Heart left ventricle (tissue), 13 donors: Measurements from ENCODE around the gene CEP131.

ENCODE experiments used
- CTCF ChIP-seq, 12 donors: fragments of 200-600 bp; sonication (generic) in 4 of 12; IDR thresholded peaks; one replicate each; pipeline versions ENCODE4 v1.5.0 to v1.8.0; 2018 to 2022; ENCODE audit warnings: antibody characterized with exemption in 12 of 12, mild to moderate bottlenecking in 5 of 12
- POLR2A ChIP-seq, 2 donors: fragments of 450-650 bp; IDR thresholded peaks; one replicate each; pipeline ENCODE4 v1.6.1; 2017; ENCODE audit warnings: antibody characterized with exemption in 2 of 2, mild to moderate bottlenecking in 2 of 2, moderate library complexity in 2 of 2
- donor health status: ischemic (EF 13 %, LVEDD 7.1; RV severe dilation, severe dysfunction).
- donor health status: DM: no; HTN: yes; CAD: no.
- donor health status: DM: no; HTN: no; CAD: no.
- donor health status: ischemic (EF 25% LVEDD 6.9; RV normal size, moderate dysfunction).
- donor health status: ischemic (EF 25% LVEDD 5.7; RV mildly dilated, moderate dysfunction).
- donor health status: ischemic (EF 35%, LVEDD 5.7; RV mildly dilated, moderate dysfunction).
- donor health status: nonischemic (EF 11% LVEDD 7.7; RV severe dilation, severe dysfunction).
- donor health status: DM: yes; HTN: yes; CAD: no.
- donor health status: PGD.
- donor health status: ischemic (EF 29% LVEDD 5.4; RV normal size, mild dysfunction).
- donor health status: nonischemic (EF 23%, LVEDD 6.1; RV moderate dilation, normal function).

DNA sequence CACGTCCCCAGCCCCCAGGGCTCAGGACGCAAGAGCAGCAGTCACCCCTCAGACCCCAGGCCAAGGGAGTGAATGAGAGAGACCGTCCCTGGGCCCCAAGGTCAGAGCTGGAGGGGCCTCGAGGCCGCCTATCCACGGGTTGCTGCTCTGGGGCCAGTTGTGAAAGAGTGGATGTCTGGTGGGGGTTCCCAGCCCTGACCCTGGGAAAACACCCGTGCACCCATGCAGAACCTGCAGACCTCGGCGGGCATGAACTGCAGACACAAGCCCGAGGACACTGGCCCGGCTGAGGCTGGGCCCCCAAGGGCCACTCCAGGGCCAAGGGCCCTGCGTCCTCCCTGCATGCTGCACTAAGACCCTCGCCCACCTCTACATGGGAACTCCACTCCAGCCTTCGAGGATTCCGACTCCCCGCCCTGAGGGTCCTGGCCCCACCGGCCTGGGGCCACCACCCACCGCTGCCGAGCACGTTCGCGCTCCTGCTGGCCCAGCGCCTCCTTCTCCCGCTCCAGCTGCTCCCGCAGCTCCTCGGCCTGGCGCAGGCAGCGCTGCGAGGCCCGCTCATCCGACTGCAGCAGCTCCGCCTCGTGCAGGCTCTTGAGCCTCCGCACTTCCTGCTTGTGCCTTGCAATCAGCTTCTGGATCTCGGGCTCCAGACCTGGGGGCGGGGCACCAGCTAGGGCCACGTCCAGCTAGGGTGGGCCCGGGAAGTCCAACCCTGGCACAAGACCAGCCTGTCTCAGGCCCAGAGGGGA is 29.1 kb downstream of the CEP131 start:
- TF ChIP-seq CTCF (IDR thresholded peaks at IDR 0.05), result no peak
- TF ChIP-seq POLR2A (IDR thresholded peaks at IDR 0.05), result no peak
